Esophagus squamous epithelium (tissue), 5 donors: Measurements from ENCODE around the gene RAP2A. TPM values are rescaled to one million over a fixed set of nuclear protein-coding genes. Genes with fewer than 3 reads are reported as not detected.

Experiments
- DNase-seq: peaks from one replicate; lab custom pipeline; 2025; lab: John Stamatoyannopoulos, UW
- H3K27ac ChIP-seq, 4 donors: fragments of 200-600 bp; sonication (generic); one replicate each; pipeline ENCODE4 v1.5.1; 2016 to 2019; ENCODE audit warnings: mild to moderate bottlenecking in 1 of 4
- H3K27me3 ChIP-seq, 4 donors: fragments of 200-600 bp; sonication (generic); 1 replicate in 3 of 4; 2 replicates in 1 of 4; pipeline versions ENCODE4 v1.5.1 to v1.6.0; 2017 to 2021; ENCODE audit warnings: antibody characterized with exemption in 1 of 4
- H3K36me3 ChIP-seq, 3 donors: fragments of 200-600 bp; sonication (generic); one replicate each; pipeline ENCODE4 v1.5.1; 2016 to 2019
- H3K4me1 ChIP-seq, 3 donors: fragments of 200-600 bp; sonication (generic); one replicate each; pipeline ENCODE4 v1.5.1; 2017 to 2019
- H3K4me3 ChIP-seq, 4 donors: fragments of 200-600 bp; sonication (generic); 1 replicate in 3 of 4; 2 replicates in 1 of 4; pipeline ENCODE4 v1.5.1; 2016 to 2019; ENCODE audit warnings: mild to moderate bottlenecking in 2 of 4, moderate library complexity in 1 of 4
- H3K9me3 ChIP-seq, 3 donors: fragments of 200-600 bp; sonication (generic); one replicate each; pipeline ENCODE4 v1.5.1; 2016 to 2019
- POLR2A ChIP-seq, 4 donors: fragments of 450-650 bp; IDR thresholded peaks; one replicate each; pipeline ENCODE4 v1.6.1; 2017; ENCODE audit warnings: antibody characterized with exemption in 4 of 4, mild to moderate bottlenecking in 4 of 4, moderate library complexity in 3 of 4
- WGBS, 2 donors: methylation state at CpG; one replicate each; pipeline ENCODE4 v1.1.5; 2018; 5-methylcytosine and 5-hydroxymethylcytosine counted together
- intact Hi-C: fragments of 100-400 bp; cut with DNase I; formaldehyde crosslinking; loops from one replicate; pipeline ENCODE4 v1.15.0; 2022
- total RNA-seq, 4 donors: library from RNA; depleted of rRNA; stranded (reverse); fragments of >200 nt; gene quantifications; one replicate each; pipeline ENCODE4 v1.1.0, GENCODE V29; 2016
- TF ChIP-seq, protein P1 (sequence below), 6 experiments: fragments of 450-650 bp in 4 of 6; fragments of 200-600 bp in 2 of 6; sonication (generic) in 2 of 6; IDR thresholded peaks; one replicate each; pipeline ENCODE4 v1.5.1; 2016 to 2019; ENCODE audit warnings: antibody characterized with exemption in 6 of 6, mild to moderate bottlenecking in 4 of 6, moderate library complexity in 4 of 6
- donor health status: DM: yes; HTN: yes; CAD: no.

RAP2A gene
- total RNA-seq, 4 donors from 2014 or later = 20.3 to 29.1 (median 26.7) TPM

DNA sequence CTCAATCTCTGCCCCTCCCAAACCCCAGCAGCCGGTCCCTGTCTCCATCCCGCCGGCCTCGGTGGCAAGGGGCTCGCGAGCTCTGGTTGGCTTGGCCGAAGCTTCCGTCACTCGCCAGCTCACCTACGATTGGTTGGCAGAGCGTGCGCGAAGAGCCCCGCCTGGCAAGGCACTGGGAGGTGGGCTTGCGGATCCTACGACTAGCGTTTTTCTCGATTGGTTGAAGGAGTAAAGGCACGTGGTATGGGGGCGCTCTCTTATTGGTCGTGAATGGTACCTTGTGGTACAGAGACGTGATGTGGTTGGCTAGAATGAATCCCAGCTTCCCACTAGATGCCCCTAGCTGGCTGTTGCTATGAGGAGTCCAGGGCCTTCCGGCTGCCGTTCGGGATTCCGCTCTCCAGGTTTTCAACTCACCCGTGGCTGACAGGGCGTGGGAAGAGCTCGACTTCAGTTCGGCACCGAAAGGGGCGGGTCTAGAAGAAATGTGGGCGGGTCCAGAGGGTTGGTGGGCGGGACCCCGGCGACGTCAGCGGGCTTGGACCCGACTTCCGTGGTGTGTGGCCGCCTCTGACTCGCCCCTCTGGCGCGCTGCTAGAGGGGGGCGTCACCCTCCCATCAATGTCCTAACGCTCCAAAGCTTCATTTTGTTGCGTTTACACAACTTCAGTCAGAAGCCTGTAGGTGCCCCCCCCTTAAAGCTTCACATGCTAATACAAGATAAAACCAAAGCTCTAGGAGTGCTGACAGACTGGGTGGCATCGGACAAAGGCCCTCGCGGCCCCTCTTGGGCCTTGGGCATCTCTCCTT lies 847 bp upstream of the RAP2A start:
- H3K27ac ChIP-seq = peak overlapping the region; percentile 100
- peaks cover 5 to 48% (median 6%) of the 10 kb centered on the region in 3 donors for H3K4me1 ChIP-seq
- TF ChIP-seq, protein P1, sequence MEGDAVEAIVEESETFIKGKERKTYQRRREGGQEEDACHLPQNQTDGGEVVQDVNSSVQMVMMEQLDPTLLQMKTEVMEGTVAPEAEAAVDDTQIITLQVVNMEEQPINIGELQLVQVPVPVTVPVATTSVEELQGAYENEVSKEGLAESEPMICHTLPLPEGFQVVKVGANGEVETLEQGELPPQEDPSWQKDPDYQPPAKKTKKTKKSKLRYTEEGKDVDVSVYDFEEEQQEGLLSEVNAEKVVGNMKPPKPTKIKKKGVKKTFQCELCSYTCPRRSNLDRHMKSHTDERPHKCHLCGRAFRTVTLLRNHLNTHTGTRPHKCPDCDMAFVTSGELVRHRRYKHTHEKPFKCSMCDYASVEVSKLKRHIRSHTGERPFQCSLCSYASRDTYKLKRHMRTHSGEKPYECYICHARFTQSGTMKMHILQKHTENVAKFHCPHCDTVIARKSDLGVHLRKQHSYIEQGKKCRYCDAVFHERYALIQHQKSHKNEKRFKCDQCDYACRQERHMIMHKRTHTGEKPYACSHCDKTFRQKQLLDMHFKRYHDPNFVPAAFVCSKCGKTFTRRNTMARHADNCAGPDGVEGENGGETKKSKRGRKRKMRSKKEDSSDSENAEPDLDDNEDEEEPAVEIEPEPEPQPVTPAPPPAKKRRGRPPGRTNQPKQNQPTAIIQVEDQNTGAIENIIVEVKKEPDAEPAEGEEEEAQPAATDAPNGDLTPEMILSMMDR (IDR thresholded peaks at IDR 0.05) = no peak
- TF ChIP-seq POLR2A (IDR thresholded peaks at IDR 0.05) = peak in 1 of 4 donors; percentile 79
- H3K9me3 ChIP-seq = no peaks in the 10 kb centered on the region
- 1 to 2% methylated on average over 11 to 24 of the region's 50 CpGs for WGBS, 2 donors
- DNase-seq = peak; percentile 99
- H3K4me3 ChIP-seq = peak overlapping the region; percentile 82 to 94 (median 89)
- no peaks in the 10 kb centered on the region for H3K27me3 ChIP-seq
- intact Hi-C loops = no loop called here
- H3K36me3 ChIP-seq = no peaks in the 10 kb centered on the region

DNA sequence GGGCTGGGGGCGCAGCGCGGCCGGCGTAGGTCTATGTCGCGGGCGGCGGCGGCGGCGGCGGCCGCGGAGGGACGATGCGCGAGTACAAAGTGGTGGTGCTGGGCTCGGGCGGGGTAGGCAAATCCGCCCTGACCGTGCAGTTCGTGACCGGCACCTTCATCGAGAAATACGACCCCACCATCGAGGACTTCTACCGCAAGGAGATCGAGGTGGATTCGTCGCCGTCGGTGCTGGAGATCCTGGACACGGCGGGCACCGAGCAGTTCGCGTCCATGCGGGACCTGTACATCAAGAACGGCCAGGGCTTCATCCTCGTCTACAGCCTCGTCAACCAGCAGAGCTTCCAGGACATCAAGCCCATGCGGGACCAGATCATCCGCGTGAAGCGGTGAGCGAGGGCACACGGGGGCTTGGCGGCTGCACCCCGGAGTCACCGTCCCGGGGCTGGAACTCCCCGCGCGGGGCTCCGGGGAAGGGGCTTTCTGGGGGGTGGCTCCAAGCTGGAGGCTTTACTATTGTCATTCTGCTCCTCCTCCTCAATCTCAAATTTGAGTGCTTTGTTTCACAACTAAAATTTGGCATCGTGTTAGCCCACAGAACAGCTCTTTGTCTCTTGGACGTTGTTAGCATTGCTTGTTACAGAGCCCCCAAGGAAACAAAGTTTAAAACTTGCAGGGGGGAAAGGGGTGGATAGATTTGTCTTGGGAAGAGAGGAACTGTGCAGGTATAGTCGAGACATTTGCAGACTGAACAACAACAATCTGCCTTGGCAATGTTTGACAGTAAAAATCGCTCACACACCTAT lies 630 bp downstream of the RAP2A start:
- peak overlapping the region; percentile 91 to 100 (median 100) for H3K27ac ChIP-seq
- H3K4me3 ChIP-seq = peak overlapping the region; percentile 82 to 94 (median 89)
- no peaks in the 10 kb centered on the region for H3K27me3 ChIP-seq
- H3K36me3 ChIP-seq = no peaks in the 10 kb centered on the region
- intact Hi-C loops = no loop called here
- H3K9me3 ChIP-seq = no peaks in the 10 kb centered on the region
- peaks cover 6 to 53% (median 8%) of the 10 kb centered on the region in 3 donors for H3K4me1 ChIP-seq
- peak; percentile 25 for DNase-seq
- TF ChIP-seq POLR2A (IDR thresholded peaks at IDR 0.05) = no peak
- TF ChIP-seq, protein P1 (IDR thresholded peaks at IDR 0.05) = no peak
- WGBS, 2 donors = 0% methylated on average over 4 to 5 of the region's 60 CpGs

DNA sequence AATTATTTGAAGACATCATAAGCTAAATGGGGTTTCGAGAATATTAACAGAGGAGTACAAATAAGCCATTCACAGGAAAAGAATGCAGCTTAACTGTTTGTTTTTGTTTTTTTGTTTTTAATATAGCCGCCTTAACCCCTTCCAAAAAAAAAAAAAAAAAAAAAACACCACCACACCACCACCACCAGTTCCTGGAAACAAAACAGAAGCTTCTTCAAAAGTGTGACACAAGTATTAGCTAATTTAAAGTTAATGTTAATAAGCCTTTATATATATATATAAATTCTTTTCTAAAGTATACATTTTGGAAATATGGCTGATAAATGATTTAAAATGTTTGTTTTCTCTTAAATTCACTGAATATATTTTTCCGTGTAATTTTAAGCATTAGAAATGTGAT lies 1.4 kb downstream of the RAP2A start:
- intact Hi-C loops = no loop called here
- no peak for TF ChIP-seq POLR2A (IDR thresholded peaks at IDR 0.05)
- TF ChIP-seq, protein P1 (IDR thresholded peaks at IDR 0.05) = no peak
- Histone ChIP-seq H3K36me3 (no peaks in the 10 kb centered on the region), H3K27ac (peak overlapping the region in 2 of 4 donors; percentile 91 to 100), H3K9me3 (no peaks in the 10 kb centered on the region), H3K4me1 (peaks cover 6 to 52% (median 8%) of the 10 kb centered on the region in 3 donors), H3K27me3 (no peaks in the 10 kb centered on the region), H3K4me3 (peak overlapping the region; percentile 82 to 94 (median 89))
- DNase-seq = no peak
- WGBS, 2 donors = 24 to 27% methylated on average over 3 of the region's 3 CpGs

DNA sequence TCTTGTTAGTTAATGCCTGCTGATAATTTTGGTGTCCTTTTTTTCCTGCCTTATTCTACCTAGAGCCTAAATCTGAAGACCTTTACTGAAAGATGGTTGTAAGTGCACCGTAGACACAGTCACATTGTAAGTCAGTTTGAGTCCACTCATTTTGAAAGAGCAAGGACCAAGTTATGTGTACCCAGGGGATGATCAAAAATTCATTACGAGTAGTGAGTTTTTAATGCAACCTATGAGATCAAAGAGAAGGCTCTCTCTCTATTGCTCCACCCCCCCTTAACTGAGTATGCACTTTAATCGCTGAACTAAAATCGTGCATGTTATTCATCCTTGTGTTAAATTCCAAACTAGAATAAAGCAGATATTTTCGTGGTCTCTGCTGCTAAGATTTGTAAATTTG lies 1.8 kb downstream of the RAP2A start:
- H3K27me3 ChIP-seq = no peaks in the 10 kb centered on the region
- peak overlapping the region in 3 of 4 donors; percentile 82 to 94 (median 86) for H3K4me3 ChIP-seq
- 26 to 29% methylated on average over 5 of the region's 5 CpGs for WGBS, 2 donors
- no peaks in the 10 kb centered on the region for H3K36me3 ChIP-seq
- TF ChIP-seq POLR2A (IDR thresholded peaks at IDR 0.05) = no peak
- TF ChIP-seq, protein P1 (IDR thresholded peaks at IDR 0.05) = no peak
- H3K9me3 ChIP-seq = no peaks in the 10 kb centered on the region
- intact Hi-C loops = no loop called here
- no peak overlapping the region for H3K27ac ChIP-seq
- peaks cover 6 to 48% (median 8%) of the 10 kb centered on the region in 3 donors for H3K4me1 ChIP-seq
- no peak for DNase-seq
